D721Med (cell line): ENCODE measurements around the gene KLHDC3.
A peak's percentile ranks its signal among the peaks of the same experiment; 100 is the strongest.

ENCODE experiments used
- DNase-seq: peaks from one replicate; pipeline ENCODE4 v3.0.0; 2011; ENCODE audit warnings: low spot score; ENCODE audit not compliant: insufficient read length
- FAIRE-seq: peaks from 2 replicates; lab custom pipeline; 2011; peaks lifted over from hg19 to GRCh38; lab: Jason Lieb, UNC
- TF ChIP-seq, protein P1 (sequence below): IDR thresholded peaks from 2 replicates; pipeline ENCODE4 v1.5.1; 2012; ENCODE audit warnings: mild to moderate bottlenecking, control low read depth; ENCODE audit not compliant: insufficient read depth; ENCODE audit errors: missing control alignments

The KLHDC3 gene

DNA sequence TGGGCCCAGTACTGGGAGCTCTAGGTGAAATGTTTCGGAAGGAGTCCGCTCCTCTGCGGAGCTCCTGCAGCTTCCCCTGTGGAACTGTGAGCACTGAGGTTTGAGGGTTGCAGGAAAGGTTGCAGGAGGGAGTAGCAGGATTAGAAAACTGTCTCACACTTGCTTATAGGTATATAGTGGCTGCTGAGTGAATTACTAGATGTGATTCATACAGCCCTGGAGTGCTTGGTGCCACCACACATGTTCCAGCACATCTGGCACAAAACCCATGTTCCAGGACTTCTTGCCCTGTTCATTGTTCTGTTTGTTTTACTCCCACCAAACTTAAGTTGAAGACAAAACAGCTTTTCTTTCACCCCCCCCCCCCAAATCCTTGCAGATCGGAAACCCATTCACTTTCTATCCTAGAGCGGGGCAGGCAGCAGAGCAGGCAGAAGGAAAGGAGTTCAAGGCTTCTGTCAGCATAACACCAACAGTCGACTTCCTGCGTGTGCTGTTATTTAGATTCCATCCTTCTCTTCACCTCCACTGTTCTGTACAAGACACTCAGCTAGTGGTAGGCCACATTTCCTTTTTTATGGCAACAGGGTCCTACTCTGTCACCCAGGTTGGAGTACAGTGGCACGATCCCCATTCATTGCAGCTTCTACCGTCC, 34.4 kb upstream of the KLHDC3 start:
- no peak for FAIRE-seq
- DNase-seq: no peak
- TF ChIP-seq, protein P1, sequence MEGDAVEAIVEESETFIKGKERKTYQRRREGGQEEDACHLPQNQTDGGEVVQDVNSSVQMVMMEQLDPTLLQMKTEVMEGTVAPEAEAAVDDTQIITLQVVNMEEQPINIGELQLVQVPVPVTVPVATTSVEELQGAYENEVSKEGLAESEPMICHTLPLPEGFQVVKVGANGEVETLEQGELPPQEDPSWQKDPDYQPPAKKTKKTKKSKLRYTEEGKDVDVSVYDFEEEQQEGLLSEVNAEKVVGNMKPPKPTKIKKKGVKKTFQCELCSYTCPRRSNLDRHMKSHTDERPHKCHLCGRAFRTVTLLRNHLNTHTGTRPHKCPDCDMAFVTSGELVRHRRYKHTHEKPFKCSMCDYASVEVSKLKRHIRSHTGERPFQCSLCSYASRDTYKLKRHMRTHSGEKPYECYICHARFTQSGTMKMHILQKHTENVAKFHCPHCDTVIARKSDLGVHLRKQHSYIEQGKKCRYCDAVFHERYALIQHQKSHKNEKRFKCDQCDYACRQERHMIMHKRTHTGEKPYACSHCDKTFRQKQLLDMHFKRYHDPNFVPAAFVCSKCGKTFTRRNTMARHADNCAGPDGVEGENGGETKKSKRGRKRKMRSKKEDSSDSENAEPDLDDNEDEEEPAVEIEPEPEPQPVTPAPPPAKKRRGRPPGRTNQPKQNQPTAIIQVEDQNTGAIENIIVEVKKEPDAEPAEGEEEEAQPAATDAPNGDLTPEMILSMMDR: no peak

DNA sequence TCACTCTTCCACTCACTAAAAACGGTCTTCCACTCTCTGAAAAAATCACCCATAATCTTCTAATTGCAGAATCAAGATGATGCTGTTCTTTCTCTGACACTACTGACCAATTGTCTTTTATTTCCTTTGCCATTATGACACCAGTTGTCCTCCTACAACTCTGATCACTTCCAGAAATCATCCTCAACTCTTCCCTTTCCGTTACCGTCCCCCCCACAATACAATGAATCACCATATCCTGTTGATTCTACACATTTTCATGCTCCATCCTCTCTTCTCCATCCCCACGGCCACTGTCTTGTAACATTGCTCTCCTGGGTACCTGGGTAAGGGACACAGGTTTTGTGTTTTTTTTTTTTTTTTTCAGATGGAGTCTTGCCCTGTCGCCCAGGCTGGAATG, 32.2 kb upstream of the KLHDC3 start:
- DNase-seq (no peak), FAIRE-seq (no peak)
- TF ChIP-seq, protein P1: no peak

DNA sequence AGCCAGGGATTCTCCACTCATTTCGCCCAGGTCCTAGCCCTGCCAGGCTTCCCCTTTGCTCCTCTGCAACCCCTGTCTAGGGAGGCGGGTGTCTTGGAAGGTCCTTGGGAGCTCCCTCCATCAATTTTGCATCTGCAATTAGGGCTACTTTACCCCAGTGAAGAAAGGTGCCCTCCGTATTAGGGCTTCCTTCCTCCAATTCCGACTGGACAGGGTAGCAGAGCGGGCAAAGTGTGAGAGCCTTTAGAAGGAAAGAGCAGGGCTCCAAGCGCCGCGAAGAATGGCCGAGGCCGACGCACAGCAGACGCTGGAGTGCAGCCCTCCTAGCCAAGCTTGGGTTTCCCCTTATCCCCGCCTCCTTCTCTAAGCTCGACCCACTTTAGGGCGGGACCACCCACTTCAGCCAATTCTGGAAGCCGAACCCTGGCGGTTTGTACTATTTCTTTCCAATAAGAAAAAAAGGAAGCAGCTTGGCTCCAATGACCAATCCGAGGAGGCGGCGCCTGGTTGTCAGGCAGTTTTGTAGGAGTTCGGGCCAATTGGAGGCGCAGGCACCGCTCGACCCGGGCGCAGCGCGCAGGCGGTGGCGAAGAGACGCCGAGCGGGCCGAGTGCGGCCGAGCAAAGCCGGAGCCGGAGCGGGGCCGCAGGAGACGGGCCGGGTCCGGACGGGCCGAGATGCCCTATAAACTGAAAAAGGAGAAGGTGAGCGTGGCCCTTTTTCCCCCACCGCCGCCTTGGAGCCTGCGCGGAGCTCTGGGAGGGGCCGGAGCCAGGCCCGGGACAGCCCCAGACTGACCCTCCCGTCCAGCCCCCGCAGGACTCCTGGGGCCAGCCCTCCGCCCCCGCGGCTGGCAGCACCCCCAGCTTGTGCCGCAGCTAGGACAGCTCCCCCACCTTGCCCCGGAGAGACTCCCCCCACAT, 29.8 kb upstream of the KLHDC3 start, which contains the start of gene PPP2R5D:
Gene PPP2R5D (plus strand): TSS at position 570 of the 923 bp plus-strand sequence. CDS start 108 bp downstream, at position 678.
- DNase-seq: peak; percentile 95
- FAIRE-seq: no peak
- TF ChIP-seq, protein P1: no peak

DNA sequence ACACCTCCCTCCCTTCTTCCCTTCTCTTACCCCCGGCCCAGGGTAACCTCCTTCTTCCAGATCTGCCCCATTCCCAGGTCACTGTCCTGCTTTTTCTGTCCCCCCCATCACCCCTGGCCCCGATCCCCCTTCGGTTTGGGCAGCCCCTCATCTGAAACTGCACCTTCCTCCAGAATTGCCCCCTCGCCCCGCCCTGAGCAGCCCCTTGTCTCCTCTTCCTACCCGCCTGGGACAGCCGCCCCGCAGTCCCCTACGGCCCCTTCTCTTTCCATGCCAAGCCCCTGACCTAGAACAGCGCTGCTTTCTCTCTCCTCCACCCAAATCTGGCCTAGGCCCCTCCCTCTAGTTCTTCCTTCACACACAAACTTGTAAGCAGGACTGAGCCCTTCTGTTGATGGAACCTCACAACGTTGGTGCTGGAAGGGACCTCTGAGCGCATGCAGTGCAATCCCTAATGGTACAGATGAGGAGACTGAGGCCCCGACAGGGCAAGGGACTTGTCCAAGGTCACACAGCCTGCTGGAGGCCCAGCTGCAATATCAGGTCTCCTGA, 29.0 kb upstream of the KLHDC3 start:
- DNase-seq (no peak), FAIRE-seq (no peak)
- TF ChIP-seq, protein P1: no peak

DNA sequence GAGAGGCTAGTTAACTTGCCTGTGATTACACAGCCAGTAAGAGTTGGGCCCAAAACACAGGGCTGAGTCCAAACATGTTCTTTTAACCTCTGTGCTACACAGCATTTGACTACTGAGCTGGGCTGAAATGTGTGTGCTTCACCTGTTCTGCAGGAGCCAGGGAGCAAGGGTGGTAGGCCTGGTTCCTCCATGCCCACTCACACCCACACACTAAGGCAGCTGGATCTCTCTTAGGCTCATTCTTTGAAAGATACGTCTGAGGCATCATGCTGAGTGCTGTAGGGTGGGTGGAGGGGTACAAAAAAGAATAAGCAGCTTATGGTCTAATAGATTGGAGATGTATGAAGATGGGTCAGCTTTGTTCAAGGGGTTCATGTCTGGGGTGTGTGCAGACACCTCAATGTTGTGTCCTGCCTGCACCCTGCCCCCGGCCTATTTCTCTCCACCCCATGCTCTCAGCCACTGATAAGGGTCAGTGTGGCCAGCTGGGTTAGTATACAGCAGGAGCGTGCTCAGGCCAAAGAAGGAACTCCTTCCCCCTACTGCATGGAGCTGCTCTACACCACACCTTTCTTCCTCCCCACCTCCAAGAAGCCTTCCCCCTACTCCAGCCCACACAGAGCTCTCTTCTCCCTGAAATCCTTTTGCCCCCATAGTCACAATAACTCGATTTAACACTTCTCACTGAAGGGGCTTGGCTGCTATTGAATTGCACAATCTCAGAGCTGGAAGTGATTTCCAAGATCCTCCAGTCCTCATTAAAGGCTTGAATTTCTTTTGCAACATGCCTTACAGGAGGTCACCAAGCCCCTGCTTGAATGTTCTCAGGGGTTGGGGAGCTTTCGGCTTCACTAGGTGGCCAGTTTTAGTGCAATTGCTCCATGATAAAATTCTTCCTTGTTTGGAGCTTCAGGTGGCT, 26.3 kb upstream of the KLHDC3 start:
- no peak for FAIRE-seq

DNA sequence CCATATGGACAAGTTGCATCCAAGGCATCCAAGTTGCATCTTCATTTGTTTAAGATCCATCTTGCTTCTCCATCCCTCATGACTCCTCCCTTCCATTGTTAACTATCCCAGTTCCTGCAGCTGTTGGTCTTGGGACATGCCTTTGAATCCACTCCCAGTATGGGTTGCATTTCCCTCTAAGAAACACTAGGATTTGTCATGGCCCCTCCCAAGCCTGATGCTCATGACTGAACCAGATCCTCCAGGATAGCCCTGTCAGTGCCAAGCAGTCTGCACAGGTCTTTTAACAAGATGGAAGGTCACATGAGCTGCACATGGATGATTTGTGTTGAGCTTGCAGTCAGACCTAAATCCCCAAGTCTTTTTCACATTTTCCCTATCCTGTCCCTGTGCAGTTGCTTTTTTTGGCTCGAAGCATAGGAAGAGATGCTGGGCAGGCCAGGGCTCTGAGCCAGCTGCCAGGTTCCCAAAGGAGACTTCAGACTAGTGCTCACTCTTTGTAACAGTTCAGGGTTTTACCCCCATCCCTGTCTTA, 25.5 kb upstream of the KLHDC3 start:
- TF ChIP-seq, protein P1: no peak
- no peak for FAIRE-seq
- no peak for DNase-seq

More for the DNA sequence above, 26.3 kb upstream of the KLHDC3 start:
- DNase-seq: no peak
- TF ChIP-seq, protein P1: no peak
